Stimulated activated CD4-positive, alpha-beta T cell treated with anti-CD3 and anti-CD28 coated beads, Interleukin-4, amount 100 ng/mL, for 1 hour (primary cell): ENCODE results near the gene MEFV.
"Not testable (repeated sequence)": the region's sequence is repeated elsewhere in the genome, so short reads cannot be mapped to it uniquely, and the experiment has no call there.

ENCODE experiments used
- DNase-seq: peaks from one replicate; pipeline ENCODE4 v3.0.0-alpha.2; 2020

Gene MEFV, protein sequence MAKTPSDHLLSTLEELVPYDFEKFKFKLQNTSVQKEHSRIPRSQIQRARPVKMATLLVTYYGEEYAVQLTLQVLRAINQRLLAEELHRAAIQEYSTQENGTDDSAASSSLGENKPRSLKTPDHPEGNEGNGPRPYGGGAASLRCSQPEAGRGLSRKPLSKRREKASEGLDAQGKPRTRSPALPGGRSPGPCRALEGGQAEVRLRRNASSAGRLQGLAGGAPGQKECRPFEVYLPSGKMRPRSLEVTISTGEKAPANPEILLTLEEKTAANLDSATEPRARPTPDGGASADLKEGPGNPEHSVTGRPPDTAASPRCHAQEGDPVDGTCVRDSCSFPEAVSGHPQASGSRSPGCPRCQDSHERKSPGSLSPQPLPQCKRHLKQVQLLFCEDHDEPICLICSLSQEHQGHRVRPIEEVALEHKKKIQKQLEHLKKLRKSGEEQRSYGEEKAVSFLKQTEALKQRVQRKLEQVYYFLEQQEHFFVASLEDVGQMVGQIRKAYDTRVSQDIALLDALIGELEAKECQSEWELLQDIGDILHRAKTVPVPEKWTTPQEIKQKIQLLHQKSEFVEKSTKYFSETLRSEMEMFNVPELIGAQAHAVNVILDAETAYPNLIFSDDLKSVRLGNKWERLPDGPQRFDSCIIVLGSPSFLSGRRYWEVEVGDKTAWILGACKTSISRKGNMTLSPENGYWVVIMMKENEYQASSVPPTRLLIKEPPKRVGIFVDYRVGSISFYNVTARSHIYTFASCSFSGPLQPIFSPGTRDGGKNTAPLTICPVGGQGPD

GRCh38 chr16:3256146-3256865 is at the start of gene MEFV:
MEFV (minus strand) TSS chr16:3256633; CDS start chr16:3256587, 46 bp downstream.
- DNase-seq, result no peak

- DNase-seq, result no peak
Observed at GRCh38 chr16:3306078-3306477, 49.6 kb upstream of the MEFV start.

DNA sequence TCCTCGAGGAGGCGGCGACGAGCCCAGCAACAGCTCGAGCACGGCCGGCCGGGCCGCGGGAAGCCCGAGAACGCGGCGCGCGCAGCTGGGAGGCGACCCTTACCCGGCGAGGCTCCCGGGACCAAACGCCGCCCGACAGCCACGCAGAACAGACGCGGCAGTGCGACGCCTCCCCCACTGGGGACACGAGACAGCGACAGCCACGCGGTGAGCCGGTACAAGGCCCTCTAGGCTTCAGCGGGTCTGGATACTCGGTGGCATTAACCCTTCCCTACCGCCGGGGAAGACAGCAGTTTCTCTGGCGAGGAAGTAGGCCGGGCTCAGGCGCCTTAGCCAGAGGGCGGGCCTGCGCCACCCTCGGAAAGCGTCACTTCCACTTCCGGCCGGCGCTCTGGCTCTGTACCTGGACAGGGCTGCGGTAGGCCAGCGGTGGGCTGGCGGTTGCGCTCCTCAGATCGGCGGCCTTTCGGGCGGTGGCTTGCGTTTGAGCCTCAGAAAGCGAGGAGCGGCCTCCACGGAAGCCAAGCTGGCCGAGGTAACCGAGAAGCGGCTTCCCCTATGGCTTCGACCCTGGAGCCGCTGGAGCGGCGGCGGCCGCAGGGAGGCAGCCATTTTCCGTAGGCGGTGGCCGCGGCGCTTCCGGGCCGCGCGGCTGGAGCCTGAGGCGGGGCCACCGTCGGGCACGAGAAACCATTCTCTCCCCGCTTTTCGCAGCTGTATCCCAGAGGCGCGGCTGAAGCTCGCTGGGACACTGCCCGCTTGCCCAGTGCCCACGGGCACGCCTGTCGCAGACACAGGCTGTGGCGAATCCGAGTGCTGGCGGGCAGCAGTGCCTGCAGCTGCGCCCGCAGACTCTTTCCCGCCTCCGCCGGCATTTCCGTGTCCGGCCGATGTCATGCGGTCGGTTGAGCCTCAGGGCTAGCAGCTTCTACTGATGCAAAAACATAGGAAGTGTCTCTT is 49.0 kb upstream of the MEFV start, which contains the start of the genes TIGD7 and ZNF75A:
Gene TIGD7 (minus strand): TSS at position 322 of the 960 bp plus-strand sequence. CDS start 4,816 bp downstream, outside the sequence.
Gene ZNF75A (plus strand): TSS at position 389 of the 960 bp plus-strand sequence. CDS start 2,932 bp downstream, outside the sequence.
- peak; percentile 79 for DNase-seq

GRCh38 chr16:3304370-3304769 is 47.9 kb upstream of the MEFV start:
- DNase-seq, result no peak

DNA sequence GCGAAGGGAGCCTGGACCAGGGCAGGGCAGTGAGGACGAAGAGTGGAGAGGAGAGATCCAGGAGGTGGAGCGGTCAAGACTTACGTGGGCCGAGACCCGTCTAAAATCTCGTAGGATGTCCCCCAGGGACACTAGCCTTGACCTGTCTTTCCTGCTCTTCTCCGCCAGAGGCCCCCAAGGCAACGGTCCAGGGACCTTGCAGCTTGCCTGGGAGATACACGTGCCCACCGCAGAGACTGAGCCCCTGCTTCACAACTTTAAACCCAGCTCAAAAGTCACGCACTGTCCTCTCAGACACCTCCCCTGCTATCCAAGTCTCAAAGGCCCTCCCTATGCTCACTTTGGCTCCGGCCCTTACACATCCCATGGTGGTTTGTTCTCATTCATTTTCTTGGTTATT is 39.4 kb upstream of the MEFV start:
- DNase-seq, result no peak

DNA sequence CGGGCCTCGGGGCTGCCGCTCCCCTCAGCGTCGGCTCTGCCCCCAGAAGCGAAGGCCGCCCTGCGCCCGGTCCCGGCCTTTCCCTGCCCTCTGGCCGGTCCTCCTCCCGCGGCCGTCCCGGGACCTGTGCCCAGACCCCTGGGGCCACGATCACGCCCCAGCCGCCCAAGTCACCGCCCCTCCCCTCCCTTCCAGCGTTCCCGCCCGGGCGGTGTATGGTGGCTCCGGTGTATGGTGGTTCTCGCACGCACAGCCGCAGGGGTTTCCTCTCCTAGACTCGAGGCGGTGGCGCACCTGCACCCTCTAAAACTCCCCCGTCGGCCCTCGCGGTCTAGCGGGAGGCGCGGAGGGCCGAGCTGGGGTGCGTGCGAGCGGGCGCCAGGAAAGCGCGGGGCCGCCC is 38.8 kb upstream of the MEFV start:
- DNase-seq, result no peak

GRCh38 chr16:3292604-3293003 is 36.2 kb upstream of the MEFV start:
- DNase-seq, result no peak

GRCh38 chr16:3289998-3290673 is 33.7 kb upstream of the MEFV start:
- no peak for DNase-seq

DNA sequence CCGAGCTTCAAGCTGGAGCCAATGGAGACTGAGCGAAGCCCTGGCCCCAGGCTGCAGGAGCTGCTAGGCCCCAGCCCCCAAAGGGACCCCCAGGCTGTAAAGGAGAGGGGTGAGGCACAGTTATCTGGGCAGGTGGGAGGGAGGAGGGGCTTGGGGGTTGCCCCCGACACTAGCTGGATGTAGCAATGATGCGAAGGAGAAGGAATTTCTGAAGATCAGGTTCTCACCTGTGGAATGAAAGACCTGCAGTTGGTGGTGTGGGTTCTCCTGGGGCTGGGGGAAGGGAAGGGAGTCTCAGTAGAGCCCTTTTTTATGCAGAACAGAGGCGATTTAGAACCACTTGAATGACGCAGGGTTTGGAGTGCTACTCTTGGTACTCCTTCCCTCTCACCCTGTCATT is 28.7 kb upstream of the MEFV start:
- no peak for DNase-seq

- no peak for DNase-seq
Observed at GRCh38 chr16:3283543-3284447, 27.4 kb upstream of the MEFV start.

- peak; percentile 91 for DNase-seq
Observed at GRCh38 chr16:3282730-3283542, 26.5 kb upstream of the MEFV start, which contains the start of gene ZNF263. ZNF263 (plus strand) TSS chr16:3283491; CDS start chr16:3283819, 328 bp downstream.

- no peak for DNase-seq
Observed at GRCh38 chr16:3282103-3282729, 25.8 kb upstream of the MEFV start.

DNA sequence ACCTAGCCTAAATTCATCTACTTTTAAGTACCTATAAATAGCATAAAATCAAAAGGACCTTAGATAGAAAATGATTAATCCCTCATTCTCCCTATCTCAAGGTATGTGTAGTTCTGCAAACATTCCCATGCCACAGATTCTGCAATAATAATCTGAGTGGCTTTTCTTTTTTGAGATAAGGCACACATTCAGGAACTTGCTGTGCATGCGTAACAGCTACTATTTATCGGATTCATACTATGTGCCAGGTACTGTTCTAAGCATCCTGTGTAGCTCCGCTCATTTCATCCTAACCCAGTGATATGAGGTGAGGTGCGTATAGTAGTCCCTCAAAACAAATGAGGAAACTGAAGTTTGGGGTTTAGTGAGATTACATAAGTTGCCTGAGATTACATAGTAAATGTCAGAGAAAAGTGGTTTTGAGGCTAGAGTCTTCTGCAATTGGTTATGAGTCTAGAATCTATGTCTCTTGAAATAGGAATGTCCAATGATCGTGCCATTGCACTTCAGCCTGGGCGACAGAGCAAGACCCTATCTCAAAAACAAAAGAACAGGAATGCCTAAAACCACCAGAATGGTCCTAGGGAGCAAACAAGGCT is 24.9 kb upstream of the MEFV start:
- DNase-seq, result no peak

DNA sequence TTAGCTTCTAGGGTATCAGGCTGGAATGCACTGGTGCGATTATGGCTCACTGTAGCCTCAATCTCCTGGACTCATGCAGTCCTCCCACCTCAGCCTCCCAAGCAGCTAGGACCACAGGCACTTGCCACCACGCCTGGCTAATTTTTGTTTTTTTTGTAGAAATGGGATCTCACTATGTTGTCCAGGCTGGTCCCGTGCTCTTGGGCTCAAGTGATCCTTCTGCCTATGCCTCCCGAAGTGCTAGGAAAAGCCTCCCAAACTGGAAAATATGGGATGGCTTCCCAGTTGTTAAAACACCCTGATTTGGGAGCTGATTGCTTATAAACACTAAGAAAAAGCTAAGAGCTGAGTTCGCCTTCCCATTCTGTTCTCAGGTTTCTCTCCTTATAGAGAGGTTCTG is 20.2 kb upstream of the MEFV start:
- no peak for DNase-seq

- DNase-seq, result no peak
Observed at GRCh38 chr16:3274947-3275346, 18.5 kb upstream of the MEFV start.

DNA sequence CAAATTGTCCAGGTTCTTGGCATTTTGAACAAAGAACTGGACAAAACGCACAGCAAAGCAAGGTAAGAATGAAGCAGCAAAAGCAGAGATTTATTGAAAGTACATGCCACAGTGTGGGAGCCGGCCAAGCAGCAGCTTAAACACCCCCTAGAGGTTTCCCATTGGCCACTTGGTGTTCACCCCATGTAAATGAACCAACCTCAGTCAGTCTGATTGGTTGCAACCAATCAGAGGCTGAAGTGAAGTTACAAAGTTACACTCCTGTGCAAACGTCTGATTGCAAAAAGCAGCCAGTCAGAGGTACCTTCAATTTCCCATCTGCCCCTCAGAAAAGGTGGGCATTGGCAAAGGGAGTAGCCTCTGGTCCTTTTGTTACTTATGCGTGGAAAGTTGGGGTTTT is 18.1 kb upstream of the MEFV start:
- no peak for DNase-seq

GRCh38 chr16:3271281-3271680 is 14.8 kb upstream of the MEFV start:
- not testable (repeated sequence) for DNase-seq

DNA sequence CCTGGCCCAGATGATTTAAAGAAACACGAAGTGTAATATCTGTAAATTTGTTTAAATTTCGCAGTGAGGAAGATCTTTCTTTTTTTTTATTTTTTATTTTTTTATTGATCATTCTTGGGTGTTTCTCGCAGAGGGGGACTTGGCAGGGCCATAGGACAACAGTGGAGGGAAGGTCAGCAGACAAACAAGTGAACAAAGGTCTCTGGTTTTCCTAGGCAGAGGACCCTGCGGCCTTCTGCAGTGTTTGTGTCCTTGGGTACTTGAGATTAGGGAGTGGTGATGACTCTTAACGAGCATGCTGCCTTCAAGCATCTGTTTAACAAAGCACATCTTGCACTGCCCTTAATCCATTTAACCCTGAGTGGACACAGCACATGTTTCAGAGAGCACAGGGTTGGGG is 14.3 kb upstream of the MEFV start:
- not testable (repeated sequence) for DNase-seq
